OCI-LY1 (cell line): ENCODE measurements around the gene DNAJC16.

ENCODE experiments used
- H2AFZ ChIP-seq: fragments of 200-600 bp; sonication (generic), shearing (Covaris generic); 2 replicates; pipeline ENCODE4 v1.6.0; 2014; ENCODE audit warnings: antibody characterized with exemption, mild to moderate bottlenecking, low read length
- H3F3A ChIP-seq: fragments of 200-600 bp; sonication (generic), shearing (Covaris generic); 2 replicates; pipeline ENCODE4 v1.6.0; 2014; ENCODE audit warnings: mild to moderate bottlenecking, antibody characterized with exemption, low read length, moderate library complexity; ENCODE audit not compliant: insufficient read depth
- H3K27ac ChIP-seq: fragments of 200-600 bp; sonication (generic); 2 replicates; pipeline ENCODE4 v1.5.1; 2014; ENCODE audit warnings: low read length, mixed run types, mild to moderate bottlenecking, low read depth; ENCODE audit not compliant: poor library complexity, severe bottlenecking
- H3K27me3 ChIP-seq: fragments of 200-600 bp; sonication (generic); 2 replicates; pipeline ENCODE4 v1.6.0; 2014; ENCODE audit warnings: antibody characterized with exemption, mild to moderate bottlenecking, low read length, moderate library complexity; ENCODE audit not compliant: insufficient read depth
- H3K36me3 ChIP-seq: fragments of 200-600 bp; sonication (generic); 2 replicates; pipeline ENCODE4 v1.6.1; 2014; ENCODE audit warnings: mild to moderate bottlenecking, antibody characterized with exemption, low read length, moderate library complexity, mixed read lengths; ENCODE audit not compliant: insufficient read depth
- H3K4me1 ChIP-seq: fragments of 200-600 bp; sonication (generic); 2 replicates; pipeline ENCODE4 v1.5.1; 2014; ENCODE audit warnings: mild to moderate bottlenecking, low read length, moderate library complexity; ENCODE audit not compliant: insufficient read depth, severe bottlenecking
- H3K4me2 ChIP-seq: fragments of 200-600 bp; sonication (generic), shearing (Covaris generic); 2 replicates; pipeline ENCODE4 v1.6.1; 2014; ENCODE audit warnings: low read length
- H3K4me3 ChIP-seq: fragments of 200-600 bp; sonication (generic); 2 replicates; pipeline ENCODE4 v1.5.1; 2014; ENCODE audit warnings: low read length, low read depth, mild to moderate bottlenecking, mixed read lengths; ENCODE audit not compliant: poor library complexity, severe bottlenecking
- H3K79me2 ChIP-seq: fragments of 200-600 bp; shearing (Covaris generic); 2 replicates; pipeline ENCODE4 v1.6.1; 2016; ENCODE audit warnings: mixed run types, low read length, mixed read lengths; ENCODE audit not compliant: insufficient read depth
- H3K9ac ChIP-seq: fragments of 200-600 bp; sonication (generic), shearing (Covaris generic); 2 replicates; pipeline ENCODE4 v1.6.1; 2014; ENCODE audit warnings: mild to moderate bottlenecking, low read length, mixed read lengths
- H3K9me2 ChIP-seq: fragments of 200-600 bp; sonication (generic), shearing (Covaris generic); 2 replicates; pipeline ENCODE4 v1.6.1; 2014; ENCODE audit warnings: low read depth, mild to moderate bottlenecking, low read length, mixed read lengths
- H3K9me3 ChIP-seq: fragments of 200-600 bp; shearing (Covaris generic); 2 replicates; pipeline ENCODE4 v1.6.1; 2014; ENCODE audit warnings: low read length, mixed read lengths
- H4K20me1 ChIP-seq: fragments of 200-600 bp; sonication (generic), shearing (Covaris generic); 2 replicates; pipeline ENCODE4 v1.6.0; 2016; ENCODE audit warnings: mild to moderate bottlenecking, low read length; ENCODE audit not compliant: insufficient read depth
- EZH2 ChIP-seq: fragments of 200-600 bp; sonication (generic), shearing (Covaris generic); IDR thresholded peaks from 2 replicates; pipeline ENCODE4 v1.8.0; 2017; ENCODE audit warnings: borderline replicate concordance, mixed run types, mild to moderate bottlenecking, antibody characterized with exemption, low read length, moderate library complexity, mixed read lengths
- TF ChIP-seq, protein P1 (sequence below): fragments of 200-600 bp; sonication (generic), shearing (Covaris generic); IDR thresholded peaks from 2 replicates; pipeline ENCODE4 v1.5.1; 2017; ENCODE audit warnings: mild to moderate bottlenecking, antibody characterized with exemption, low read length, moderate library complexity, mixed read lengths

DNAJC16 gene

DNA sequence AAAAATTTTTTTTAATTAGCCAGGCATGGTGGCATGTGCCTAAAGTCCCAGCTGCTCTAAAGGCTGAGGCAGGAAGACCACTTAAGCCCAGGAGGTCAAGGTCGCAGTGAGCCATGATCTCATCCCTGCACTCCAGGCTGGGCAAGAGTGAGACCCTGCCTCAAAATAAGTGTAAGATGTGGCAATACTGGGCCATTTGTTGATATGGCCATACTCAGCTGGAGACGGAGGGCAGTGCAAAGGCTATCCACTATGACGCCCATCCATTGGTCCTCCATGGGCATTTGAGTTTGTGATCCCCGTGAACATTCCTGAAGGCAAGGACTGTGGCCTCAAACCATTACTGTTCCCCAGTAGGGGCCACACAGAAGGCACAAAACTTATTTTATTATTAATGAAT, 4.1 kb upstream of the DNAJC16 start:
- Histone ChIP-seq H2AFZ (no peak overlapping the region), H3K4me3 (no peak overlapping the region), H3K9me3 (no peaks in the 10 kb centered on the region), H3K9me2 (no peaks in the 10 kb centered on the region), H3K9ac (no peak overlapping the region), H4K20me1 (no peaks in the 10 kb centered on the region), H3F3A (no peaks in the 10 kb centered on the region), H3K79me2 (peaks cover 3% of the 10 kb centered on the region; the same call in 1 of the 2 replicates), H3K36me3 (no peaks in the 10 kb centered on the region), H3K4me2 (peak overlapping the region; percentile 83; the same call in 1 of the 2 replicates), H3K4me1 (peaks cover 22% of the 10 kb centered on the region), H3K27me3 (no peaks in the 10 kb centered on the region), H3K27ac (no peak overlapping the region)
- TF ChIP-seq EZH2, result no peak
- TF ChIP-seq, protein P1, sequence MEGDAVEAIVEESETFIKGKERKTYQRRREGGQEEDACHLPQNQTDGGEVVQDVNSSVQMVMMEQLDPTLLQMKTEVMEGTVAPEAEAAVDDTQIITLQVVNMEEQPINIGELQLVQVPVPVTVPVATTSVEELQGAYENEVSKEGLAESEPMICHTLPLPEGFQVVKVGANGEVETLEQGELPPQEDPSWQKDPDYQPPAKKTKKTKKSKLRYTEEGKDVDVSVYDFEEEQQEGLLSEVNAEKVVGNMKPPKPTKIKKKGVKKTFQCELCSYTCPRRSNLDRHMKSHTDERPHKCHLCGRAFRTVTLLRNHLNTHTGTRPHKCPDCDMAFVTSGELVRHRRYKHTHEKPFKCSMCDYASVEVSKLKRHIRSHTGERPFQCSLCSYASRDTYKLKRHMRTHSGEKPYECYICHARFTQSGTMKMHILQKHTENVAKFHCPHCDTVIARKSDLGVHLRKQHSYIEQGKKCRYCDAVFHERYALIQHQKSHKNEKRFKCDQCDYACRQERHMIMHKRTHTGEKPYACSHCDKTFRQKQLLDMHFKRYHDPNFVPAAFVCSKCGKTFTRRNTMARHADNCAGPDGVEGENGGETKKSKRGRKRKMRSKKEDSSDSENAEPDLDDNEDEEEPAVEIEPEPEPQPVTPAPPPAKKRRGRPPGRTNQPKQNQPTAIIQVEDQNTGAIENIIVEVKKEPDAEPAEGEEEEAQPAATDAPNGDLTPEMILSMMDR, result no peak

GRCh38 chr1:15523104-15524020, 3.3 kb upstream of the DNAJC16 start:
- Histone ChIP-seq H3K4me2 (peak overlapping the region; percentile 83), H3K36me3 (no peaks in the 10 kb centered on the region), H3K9me3 (no peaks in the 10 kb centered on the region), H3K27me3 (no peaks in the 10 kb centered on the region), H3F3A (no peaks in the 10 kb centered on the region), H3K9me2 (no peaks in the 10 kb centered on the region), H3K9ac (peak overlapping the region; percentile 89), H3K27ac (peak overlapping the region; percentile 24), H3K4me1 (peaks cover 30% of the 10 kb centered on the region), H3K4me3 (peak overlapping the region; percentile 96), H3K79me2 (peaks cover 5% of the 10 kb centered on the region; the same call in 1 of the 2 replicates), H2AFZ (peak overlapping the region; percentile 10; the same call in 1 of the 2 replicates), H4K20me1 (no peaks in the 10 kb centered on the region)
- TF ChIP-seq, protein P1, result no peak
- no peak for TF ChIP-seq EZH2

DNA sequence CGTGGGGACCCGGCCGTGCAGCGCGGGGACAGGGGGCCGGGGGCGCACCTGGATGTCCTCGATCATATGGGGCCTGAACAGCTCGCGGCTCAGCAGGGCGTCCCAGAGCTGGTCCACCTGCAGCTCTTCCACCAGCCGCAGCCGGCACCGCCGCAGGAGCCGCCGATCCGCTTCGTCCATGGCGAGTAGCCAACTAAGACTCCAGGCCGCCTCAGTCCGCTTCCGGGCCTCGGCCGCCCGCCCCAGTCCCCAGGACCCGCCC, 2.7 kb upstream of the DNAJC16 start, which contains the start of gene CASP9:
Gene CASP9 (minus strand): TSS at position 195 of the 262 bp plus-strand sequence. CDS start 15 bp downstream, at position 180.
- H3K4me1 ChIP-seq, result peaks cover 30% of the 10 kb centered on the region
- H3K4me3 ChIP-seq, result peak within 1 kb of the TSS; percentile 96
- H3K27me3 ChIP-seq, result no peaks in the 10 kb centered on the region
- no peak for TF ChIP-seq EZH2
- TF ChIP-seq, protein P1, result no peak
- peaks cover 5% of the 10 kb centered on the region; the same call in 1 of the 2 replicates for H3K79me2 ChIP-seq
- H3K9me3 ChIP-seq, result no peaks in the 10 kb centered on the region
- H3K4me2 ChIP-seq, result peak within 1 kb of the TSS; percentile 86
- H3K36me3 ChIP-seq, result no peaks in the 10 kb centered on the region
- H3F3A ChIP-seq, result no peaks in the 10 kb centered on the region
- H3K9me2 ChIP-seq, result no peaks in the 10 kb centered on the region
- H2AFZ ChIP-seq, result peak within 1 kb of the TSS; percentile 10; the same call in 1 of the 2 replicates
- H3K27ac ChIP-seq, result peak within 1 kb of the TSS; percentile 75
- peak within 1 kb of the TSS; percentile 89 for H3K9ac ChIP-seq
- H4K20me1 ChIP-seq, result no peaks in the 10 kb centered on the region
